Spleen (tissue), 11 donors: ENCODE data around the gene ZNF280D. TPM values are rescaled to one million over a fixed set of nuclear protein-coding genes. Genes with fewer than 3 reads are reported as not detected.
"Not testable (repeated sequence)": the region's sequence is repeated elsewhere in the genome, so short reads cannot be mapped to it uniquely, and the experiment has no call there.

Source experiments
- DNase-seq: peaks from one replicate; pipeline ENCODE4 v3.0.0-alpha.2; 2020
- H3K27ac ChIP-seq, 8 donors: fragments of 200-600 bp; sonication (generic) in 7 of 8; 1 replicate in 4 of 8; 2 replicates in 4 of 8; pipeline versions ENCODE4 v1.5.0 to v1.8.0; 2016 to 2021; ENCODE audit warnings: inconsistent platforms in 4 of 8, mild to moderate bottlenecking in 4 of 8, moderate library complexity in 1 of 8
- H3K27me3 ChIP-seq, 7 donors: fragments of 200-600 bp; sonication (generic) in 6 of 7; replicated peaks in 1 of 7; 1 replicate in 4 of 7; 2 replicates in 3 of 7; pipeline versions ENCODE4 v1.5.0 to v1.8.0; 2016 to 2021; ENCODE audit warnings: inconsistent platforms in 3 of 7, mild to moderate bottlenecking in 1 of 7
- H3K36me3 ChIP-seq, 6 donors: fragments of 200-600 bp; sonication (generic) in 5 of 6; 1 replicate in 4 of 6; 2 replicates in 2 of 6; pipeline versions ENCODE4 v1.5.0 to v1.8.0; 2016 to 2021; ENCODE audit warnings: inconsistent platforms in 2 of 6
- H3K4me1 ChIP-seq, 6 donors: fragments of 200-600 bp; sonication (generic) in 5 of 6; 1 replicate in 3 of 6; 2 replicates in 3 of 6; pipeline versions ENCODE4 v1.5.0 to v1.8.0; 2016 to 2021; ENCODE audit warnings: inconsistent platforms in 3 of 6
- H3K4me3 ChIP-seq, 8 donors: fragments of 200-600 bp; sonication (generic) in 7 of 8; 1 replicate in 4 of 8; 2 replicates in 4 of 8; pipeline versions ENCODE4 v1.5.0 to v1.8.0; 2016 to 2021; ENCODE audit warnings: inconsistent platforms in 4 of 8, mild to moderate bottlenecking in 4 of 8, moderate library complexity in 2 of 8
- H3K9me3 ChIP-seq, 8 donors: fragments of 200-600 bp; sonication (generic) in 7 of 8; 1 replicate in 4 of 8; 2 replicates in 4 of 8; pipeline versions ENCODE4 v1.5.0 to v1.8.0; 2016 to 2021; ENCODE audit warnings: inconsistent platforms in 4 of 8
- CTCF ChIP-seq, 11 experiments: fragments of 200-600 bp in 7 of 11; fragments of 450-650 bp in 4 of 11; sonication (generic) in 4 of 11; IDR thresholded peaks in 8 of 11; conservative IDR thresholded peaks in 3 of 11; 1 replicate in 7 of 11; 2 replicates in 4 of 11; pipeline versions ENCODE4 v1.4.0 to v1.8.0; 2016 to 2021; ENCODE audit warnings: antibody characterized with exemption in 11 of 11, inconsistent platforms in 4 of 11, mild to moderate bottlenecking in 1 of 11
- POLR2A ChIP-seq, 3 donors: fragments of 450-650 bp; IDR thresholded peaks; one replicate each; pipeline ENCODE4 v1.5.1; 2017; ENCODE audit warnings: antibody characterized with exemption in 3 of 3, mild to moderate bottlenecking in 1 of 3
- POLR2AphosphoS5 ChIP-seq, 3 donors: sonication (generic); formaldehyde crosslinking; IDR thresholded peaks; one replicate each; pipeline ENCODE4 v1.5.1; 2017; ENCODE audit warnings: antibody characterized with exemption in 3 of 3
- WGBS, 5 donors: extraction: QIAGEN DNeasy Blood & Tissue Kit in 3 of 5; methylation state at CpG; one replicate each; pipeline versions ENCODE4 v1.1.5 to v1.1.7; 2013 to 2018; 5-methylcytosine and 5-hydroxymethylcytosine counted together
- intact Hi-C: fragments of 100-400 bp; cut with DNase I; formaldehyde crosslinking; loops from one replicate; pipeline ENCODE4 v1.15.0; 2023; ENCODE audit warnings: low total_unique reads
- polyA plus RNA-seq, 3 donors: library from polyadenylated mRNA; stranded (reverse); fragments of 200-250 nt; gene quantifications; one replicate each; pipeline ENCODE4 v1.2.1, GENCODE V29; 2013
- total RNA-seq, 7 donors: library from RNA; depleted of rRNA in 3 of 7; stranded (reverse); fragments of >200 nt in 3 of 7; fragmentation: NEBNext Ultra II Directional in 4 of 7; extraction: Animal tissue kit (Norgen Biotek cat#: 25700) in 4 of 7; gene quantifications; one replicate each; pipeline versions ENCODE4 v1.1.0 to v1.2.1, GENCODE V29; 2016 to 2021
- donor health status: healthy with polysubstance abuse.
- donor health status: DM: no; HTN: no; CAD: no; lungs with moderate emphysema.
- donor health status: DM: no; HTN: no; CAD: no.
- donor health status: Bipolar disorder and iron deficiency.
- donor health status: healthy.
- donor health status: DM: no; HTN: no; CAD: no.
- donor health status: DM: yes; HTN: yes; CAD: no.

Gene ZNF280D
- total and polyA plus RNA-seq, 10 donors: 15.5 to 71.3 (median 44.4) TPM

- DNase-seq: no peak
- intact Hi-C loops: no loop called here
- H3K36me3 ChIP-seq: no peaks in the 10 kb centered on the region
- H3K4me3 ChIP-seq: no peak overlapping the region
- no peaks in the 10 kb centered on the region for H3K9me3 ChIP-seq
- H3K4me1 ChIP-seq: peaks cover 2 to 54% (median 23%) of the 10 kb centered on the region in 6 donors
- no peak overlapping the region for H3K27ac ChIP-seq
- TF ChIP-seq POLR2AphosphoS5 (IDR thresholded peaks at IDR 0.05) (no peak), CTCF (IDR thresholded peaks at IDR 0.05 in 8 of 11, conservative IDR thresholded peaks at IDR 0.05 in 3 of 11) (no peak), POLR2A (IDR thresholded peaks at IDR 0.05) (no peak)
- no peaks in the 10 kb centered on the region for H3K27me3 ChIP-seq
Measured at GRCh38 chr15:56716334-56716733, 17.0 kb downstream of the ZNF280D start.

GRCh38 chr15:56715220-56715619, 18.1 kb downstream of the ZNF280D start:
- H3K36me3 ChIP-seq: no peaks in the 10 kb centered on the region
- H3K9me3 ChIP-seq: no peaks in the 10 kb centered on the region
- intact Hi-C loops: no loop called here
- H3K4me1 ChIP-seq: peaks cover 2 to 49% (median 23%) of the 10 kb centered on the region in 6 donors
- no peaks in the 10 kb centered on the region for H3K27me3 ChIP-seq
- no peak for DNase-seq
- TF ChIP-seq CTCF (IDR thresholded peaks at IDR 0.05 in 8 of 11, conservative IDR thresholded peaks at IDR 0.05 in 3 of 11) (no peak), POLR2A (IDR thresholded peaks at IDR 0.05) (no peak), POLR2AphosphoS5 (IDR thresholded peaks at IDR 0.05) (no peak)
- no peak overlapping the region for H3K4me3 ChIP-seq
- H3K27ac ChIP-seq: no peak overlapping the region

GRCh38 chr15:56709502-56709901, 23.8 kb downstream of the ZNF280D start:
- H3K27ac ChIP-seq, H3K9me3 ChIP-seq, H3K4me3 ChIP-seq, intact Hi-C loops, H3K27me3 ChIP-seq, DNase-seq, H3K4me1 ChIP-seq: not testable (repeated sequence)
- 90 to 100% (median 98%) methylated on average over 5 of the region's 5 CpGs for WGBS, 5 donors
- H3K36me3 ChIP-seq: peaks cover 0 to 21% (median under 1%) of the 10 kb centered on the region in 6 donors

GRCh38 chr15:56699743-56700142, 33.6 kb downstream of the ZNF280D start:
- no peak overlapping the region for H3K27ac ChIP-seq
- intact Hi-C loops: no loop called here
- no peak for TF ChIP-seq POLR2AphosphoS5 (IDR thresholded peaks at IDR 0.05)
- TF ChIP-seq CTCF (IDR thresholded peaks at IDR 0.05 in 8 of 11, conservative IDR thresholded peaks at IDR 0.05 in 3 of 11): no peak
- no peak for TF ChIP-seq POLR2A (IDR thresholded peaks at IDR 0.05)
- H3K4me3 ChIP-seq: no peak overlapping the region
- 68 to 81% (median 74%) methylated on average over 1 of the region's 1 CpG for WGBS, 5 donors
- H3K4me1 ChIP-seq: no peaks in the 10 kb centered on the region
- no peaks in the 10 kb centered on the region for H3K9me3 ChIP-seq
- DNase-seq: no peak
- no peaks in the 10 kb centered on the region for H3K27me3 ChIP-seq
- H3K36me3 ChIP-seq: peaks cover 2 to 85% (median 40%) of the 10 kb centered on the region in 6 donors

- WGBS, 5 donors: 91 to 98% (median 94%) methylated on average over 2 of the region's 2 CpGs
- H3K27me3 ChIP-seq: no peaks in the 10 kb centered on the region
- H3K9me3 ChIP-seq: no peaks in the 10 kb centered on the region
- no peaks in the 10 kb centered on the region for H3K4me1 ChIP-seq
- no peak overlapping the region for H3K27ac ChIP-seq
- DNase-seq: no peak
- TF ChIP-seq POLR2A (IDR thresholded peaks at IDR 0.05): no peak
- TF ChIP-seq CTCF (IDR thresholded peaks at IDR 0.05 in 8 of 11, conservative IDR thresholded peaks at IDR 0.05 in 3 of 11): no peak
- no peak for TF ChIP-seq POLR2AphosphoS5 (IDR thresholded peaks at IDR 0.05)
- peaks cover 0 to 70% (median 30%) of the 10 kb centered on the region in 6 donors for H3K36me3 ChIP-seq
- intact Hi-C loops: no loop called here
- no peak overlapping the region for H3K4me3 ChIP-seq
Measured at GRCh38 chr15:56698270-56698669, 35.0 kb downstream of the ZNF280D start.
